HG03135 (cell line): Measurements from ENCODE around the gene ZNF558.
"Not testable (repeated sequence)": the region's sequence is repeated elsewhere in the genome, so short reads cannot be mapped to it uniquely, and the experiment has no call there.

Experiments
- ATAC-seq: cut with Tn5 transposase; IDR thresholded peaks from one replicate; pipeline ENCODE4 v1.9.1; 2021; ENCODE audit warnings: mild to moderate bottlenecking, moderate library complexity; ENCODE audit not compliant: unreplicated experiment

The ZNF558 gene

GRCh38 chr19:8811315-8812172, 20.6 kb downstream of the ZNF558 start:
- no peak for ATAC-seq

DNA sequence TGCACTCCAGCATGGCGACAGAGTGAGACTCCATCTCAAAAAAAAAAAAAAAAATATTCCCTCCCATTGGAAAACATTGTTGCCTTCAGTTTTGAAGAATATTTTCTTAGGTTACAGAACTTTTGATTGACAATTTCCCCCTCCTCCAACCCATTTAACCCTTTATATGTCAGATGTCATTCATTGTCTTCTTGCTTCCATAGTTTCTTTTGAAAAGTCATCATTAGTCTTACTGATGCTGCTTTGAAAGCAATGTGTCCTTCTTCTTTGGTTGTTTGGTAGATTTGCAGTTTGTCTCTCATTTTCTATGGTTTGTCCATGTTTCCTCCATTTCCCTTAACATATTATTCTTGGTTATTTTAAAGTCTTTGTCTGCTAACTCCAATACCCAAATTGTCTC, 25.4 kb downstream of the ZNF558 start:
- ATAC-seq: no peak

DNA sequence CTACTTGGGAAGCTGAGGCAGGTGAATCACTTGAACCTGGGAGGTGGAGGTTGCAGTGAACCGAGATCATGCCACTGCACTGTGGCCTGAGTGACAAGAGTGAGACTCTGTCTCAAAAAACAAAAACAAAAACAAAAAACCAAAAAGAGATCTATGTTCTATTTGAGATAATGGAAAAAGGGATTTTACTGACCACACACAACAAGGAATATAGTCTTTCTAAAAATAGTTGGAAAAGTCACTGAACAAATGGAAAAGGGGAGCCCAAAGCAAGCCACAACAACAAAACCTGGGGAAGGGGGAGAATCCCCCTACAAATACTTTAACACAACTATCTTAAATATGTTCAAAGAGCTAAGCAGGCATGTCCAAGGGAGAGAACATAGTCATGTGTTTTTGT, 37.3 kb downstream of the ZNF558 start:
- ATAC-seq: no peak

DNA sequence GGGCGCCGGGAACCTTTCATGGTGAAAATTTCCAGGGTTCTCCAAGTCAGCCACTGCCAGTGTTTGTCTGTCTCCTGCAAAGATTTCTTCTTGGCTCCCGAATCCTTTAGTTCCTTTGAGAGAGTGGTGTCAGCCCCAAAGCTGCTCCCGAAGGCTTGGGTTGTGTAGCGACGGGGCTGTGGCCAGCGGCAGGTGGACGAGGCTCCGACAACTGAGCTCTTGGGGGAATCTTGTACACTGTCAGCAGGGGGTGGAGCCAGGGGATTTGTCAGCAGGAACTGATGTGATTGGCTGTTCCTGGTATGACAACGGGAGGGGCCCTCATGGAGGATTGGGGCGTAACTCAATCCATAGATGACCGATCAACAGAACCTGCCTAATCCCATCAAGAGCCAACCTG, 58.5 kb downstream of the ZNF558 start:
- not testable (repeated sequence) for ATAC-seq

DNA sequence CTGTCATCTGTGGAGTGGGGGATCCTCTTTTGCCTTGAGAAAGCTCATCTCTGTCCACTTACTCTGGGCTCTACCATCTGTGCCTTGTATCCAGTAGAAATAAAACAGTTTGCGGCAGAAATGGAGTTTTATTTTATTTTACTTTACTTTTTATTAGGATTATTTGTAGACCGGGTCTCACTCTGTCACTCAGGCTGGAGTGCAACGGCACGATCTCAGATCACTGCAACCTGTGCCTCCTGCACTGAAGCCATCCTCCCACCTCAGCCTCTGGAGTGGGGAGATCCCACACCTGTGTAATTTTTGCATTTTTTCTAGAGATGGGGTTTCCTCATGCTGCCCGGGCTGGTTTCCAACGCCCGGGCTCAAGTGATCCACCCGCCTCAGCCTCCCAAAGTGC, 62.8 kb downstream of the ZNF558 start:
- ATAC-seq: not testable (repeated sequence)

GRCh38 chr19:8767257-8767656, 64.8 kb downstream of the ZNF558 start:
- ATAC-seq: not testable (repeated sequence)
